ENCODE data around the gene VAV2.

The VAV2 gene

DNA sequence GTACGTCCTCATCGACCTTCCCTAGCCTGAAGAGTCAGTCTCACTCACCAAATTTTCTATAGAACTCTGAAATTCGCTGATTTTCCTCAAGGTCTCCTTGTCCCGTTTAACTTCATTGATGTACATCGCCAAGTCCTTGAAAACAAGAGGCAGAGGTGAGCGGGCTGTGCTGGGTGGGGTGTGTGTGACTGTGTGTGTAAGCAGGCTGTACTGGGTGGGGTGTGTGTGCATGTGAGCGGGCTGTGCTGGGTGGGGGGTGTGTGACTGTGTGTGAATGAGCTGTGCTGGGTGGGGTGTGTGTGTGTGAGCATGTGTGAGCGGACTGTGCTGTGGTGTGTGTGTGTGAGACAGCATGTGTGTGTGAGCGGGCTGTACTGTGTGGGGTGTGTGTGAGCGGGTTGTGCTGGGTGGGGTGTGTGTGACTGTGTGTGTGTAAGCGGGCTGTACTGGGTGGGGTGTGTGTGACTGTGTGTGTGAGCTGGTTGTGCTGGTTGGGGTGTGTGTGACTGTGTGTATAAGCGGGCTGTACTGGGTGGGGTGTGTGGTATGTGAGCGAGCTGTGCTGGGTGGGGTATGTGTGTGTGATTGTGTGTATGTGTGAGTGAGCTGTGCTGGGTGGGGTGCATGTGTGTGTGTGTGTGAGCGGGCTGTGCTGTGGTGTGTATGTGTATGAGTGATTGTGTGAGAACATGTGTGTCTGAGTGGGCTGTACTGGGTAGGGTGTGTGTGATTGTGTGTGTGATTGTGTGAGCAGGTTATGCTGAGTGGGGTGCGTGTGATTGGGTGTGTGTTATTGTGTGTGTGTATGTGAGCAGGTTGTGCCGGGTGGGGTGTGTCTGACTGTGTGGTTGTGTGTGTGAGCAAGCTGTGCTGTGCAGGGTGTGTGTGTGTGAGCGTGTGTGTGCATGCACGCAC lies 200.1 kb downstream of the VAV2 start:
- DNase-seq = no peak

DNA sequence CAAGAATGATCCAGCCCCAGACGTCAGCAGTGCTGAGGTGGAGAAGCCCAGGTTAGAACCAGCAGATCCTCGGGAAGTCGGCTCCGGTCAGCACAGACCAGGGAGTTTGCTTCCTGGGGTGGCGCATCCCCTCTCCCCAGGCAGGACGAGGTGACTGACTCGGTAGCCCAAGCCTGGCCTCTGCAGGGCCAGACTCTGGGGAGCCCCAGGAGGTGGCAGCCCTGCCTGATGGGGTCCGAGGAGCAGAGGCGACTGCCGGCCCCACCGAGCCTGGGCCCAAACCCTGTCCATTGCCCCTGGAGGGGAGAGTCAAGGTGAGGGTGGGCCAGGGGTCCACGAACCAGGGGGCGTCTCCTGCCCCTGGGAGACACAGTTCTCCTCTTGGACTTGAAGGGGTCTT lies 201.1 kb downstream of the VAV2 start:
- DNase-seq = no peak

DNA sequence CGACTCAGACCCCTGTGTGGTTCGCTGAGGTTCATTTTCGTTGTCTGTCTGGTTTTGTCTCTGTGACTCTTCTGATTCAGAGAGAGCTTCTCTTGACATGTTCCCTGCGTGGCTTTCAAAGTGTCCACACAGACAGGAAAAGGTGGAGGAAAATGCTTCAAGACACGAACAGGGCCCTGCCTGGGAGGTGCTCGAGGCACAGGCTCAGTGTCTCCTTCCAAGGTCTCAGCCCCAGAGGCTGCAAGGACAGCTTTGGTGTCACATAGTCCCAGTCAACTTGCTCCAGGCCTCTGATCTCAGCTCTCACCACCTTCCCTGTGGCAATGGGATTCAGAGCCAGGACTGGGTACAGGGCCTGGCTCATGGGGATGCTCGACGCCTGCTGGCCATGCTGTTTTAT lies 202.3 kb downstream of the VAV2 start:
- no peak for DNase-seq

DNA sequence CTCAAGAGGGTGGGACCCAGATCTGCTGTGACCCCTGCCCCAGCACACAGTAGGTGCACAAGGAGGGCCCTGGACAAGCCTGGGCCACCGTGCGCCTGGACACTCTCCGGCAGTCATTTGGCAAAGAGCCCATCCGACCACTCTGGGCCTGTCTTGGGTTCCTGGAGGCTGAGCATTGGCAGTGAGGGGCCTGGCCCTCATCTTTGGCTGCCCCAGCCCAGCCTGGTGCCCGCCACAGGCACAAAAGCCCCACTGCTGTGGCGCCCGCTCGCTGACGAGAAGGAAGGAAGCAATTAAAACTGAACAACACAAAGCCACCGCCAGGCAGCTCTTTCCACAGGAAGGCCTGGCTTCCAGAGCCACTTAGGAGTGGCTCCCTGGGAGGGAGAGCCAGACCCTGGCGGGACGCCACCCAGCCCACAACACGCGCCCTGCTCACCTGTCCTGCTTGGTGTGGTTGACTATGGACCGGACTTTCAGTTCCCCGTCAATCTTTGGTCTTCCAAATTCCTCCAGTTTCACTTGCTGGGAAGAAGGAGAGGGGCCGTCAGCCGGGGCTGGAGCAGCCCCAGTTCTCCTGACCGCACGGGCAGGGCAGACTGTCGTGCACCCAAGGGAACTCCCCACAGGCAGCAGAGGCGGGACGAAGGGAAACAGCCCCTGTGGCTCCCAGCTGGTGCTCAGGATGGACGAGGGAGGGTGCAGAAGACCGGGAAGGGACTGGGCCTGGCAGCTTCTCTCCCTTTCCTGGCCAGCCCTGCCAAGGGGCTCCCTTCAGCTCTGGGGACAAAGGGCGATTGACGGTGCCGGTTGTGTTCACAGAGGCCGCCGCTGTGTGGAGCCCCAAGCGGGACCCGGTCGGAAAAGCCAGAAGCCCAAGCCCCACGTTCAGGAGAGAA lies 203.1 kb downstream of the VAV2 start:
- DNase-seq = no peak

DNA sequence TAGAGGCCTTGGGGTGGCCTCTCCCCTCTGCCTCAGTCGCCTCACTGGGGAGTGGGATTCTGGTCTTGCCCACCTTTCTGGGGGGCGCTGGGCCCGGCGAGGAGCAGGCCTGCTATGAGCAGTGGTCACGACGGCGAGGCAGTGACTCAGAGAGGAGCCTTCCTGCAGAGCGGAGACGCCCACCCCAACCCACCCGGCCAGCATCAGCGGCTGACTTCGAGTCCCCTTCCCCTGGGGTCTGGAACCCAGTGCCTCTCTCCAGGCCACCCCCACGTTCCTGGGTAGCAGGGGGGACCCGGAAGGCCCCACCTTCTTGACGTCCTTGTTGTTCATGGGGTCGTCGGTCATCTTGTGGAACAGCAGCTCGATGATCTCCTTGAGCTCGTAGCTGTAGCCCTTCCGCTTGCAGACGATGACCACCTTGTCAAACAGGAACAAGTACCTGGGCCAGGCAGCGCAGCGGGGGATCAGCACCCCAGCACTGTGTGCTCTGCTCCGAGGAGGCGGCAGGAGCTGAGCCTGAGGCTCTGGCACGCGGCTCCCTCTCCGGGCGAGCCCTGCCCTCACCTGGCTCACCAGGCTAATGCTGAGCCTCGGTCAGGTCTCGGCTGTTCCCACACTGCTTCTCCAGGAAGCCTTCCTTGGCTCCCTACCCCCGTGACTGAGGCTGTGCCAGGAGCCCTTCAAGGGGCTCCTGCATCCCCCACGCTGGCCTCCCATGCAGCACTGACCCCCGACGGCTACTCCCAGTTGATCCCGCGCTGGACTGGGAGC lies 203.9 kb downstream of the VAV2 start:
- DNase-seq = no peak

DNA sequence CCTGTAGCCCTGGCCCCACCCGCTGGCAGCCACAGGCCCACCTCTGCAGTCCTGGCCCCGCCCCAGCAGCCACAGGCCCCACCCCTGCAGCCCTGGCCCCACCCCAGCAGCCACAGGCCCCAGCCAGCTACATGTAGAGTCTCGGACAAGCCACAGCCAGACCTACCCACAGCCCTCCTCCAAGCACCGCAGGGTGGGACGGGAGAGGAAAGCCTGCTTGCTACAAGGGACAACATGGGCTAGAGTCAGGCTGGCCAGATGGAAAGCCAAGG lies 204.4 kb downstream of the VAV2 start:
- peak; percentile 12 for DNase-seq

DNA sequence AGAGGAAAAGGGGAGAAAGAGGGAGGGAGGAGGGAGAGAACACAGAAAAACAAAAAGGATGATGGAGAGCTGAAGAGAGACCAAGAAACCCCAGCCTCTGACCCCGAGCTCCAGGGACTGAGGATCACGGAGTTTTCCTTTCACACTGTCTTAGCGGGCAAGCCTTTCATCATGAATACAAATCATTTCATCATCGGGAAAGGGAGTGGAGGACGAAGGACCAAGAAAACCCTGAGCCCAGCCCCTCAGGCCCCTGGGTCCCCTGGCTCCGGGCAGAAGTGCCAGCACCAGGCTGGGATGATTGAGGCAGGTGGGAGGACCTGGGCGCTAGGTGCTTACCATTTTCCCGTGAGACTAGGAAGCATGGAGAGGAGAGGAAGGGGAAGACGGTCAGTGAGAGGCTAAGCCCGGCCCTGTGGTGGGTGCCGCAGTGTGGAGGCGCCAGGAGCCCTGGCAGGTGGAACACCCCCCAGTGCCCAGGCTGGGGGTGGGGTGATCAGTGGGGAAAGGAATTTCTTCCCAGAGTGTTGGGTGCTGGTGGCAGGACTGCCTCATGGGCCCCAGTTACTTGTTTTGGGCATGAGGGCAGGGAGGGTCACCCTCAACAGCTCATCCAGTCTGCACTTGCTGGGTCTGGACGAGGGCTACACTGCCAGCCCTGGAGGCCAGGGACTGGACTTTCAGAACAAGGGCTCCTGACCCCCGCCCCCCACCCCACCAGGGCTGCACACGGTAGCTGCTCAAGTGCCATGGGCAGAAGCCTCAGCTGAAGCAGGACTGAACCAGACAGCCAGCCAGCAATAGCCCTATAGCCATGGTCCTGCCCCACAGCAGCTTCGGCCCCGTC lies 205.0 kb downstream of the VAV2 start:
- DNase-seq = no peak

DNA sequence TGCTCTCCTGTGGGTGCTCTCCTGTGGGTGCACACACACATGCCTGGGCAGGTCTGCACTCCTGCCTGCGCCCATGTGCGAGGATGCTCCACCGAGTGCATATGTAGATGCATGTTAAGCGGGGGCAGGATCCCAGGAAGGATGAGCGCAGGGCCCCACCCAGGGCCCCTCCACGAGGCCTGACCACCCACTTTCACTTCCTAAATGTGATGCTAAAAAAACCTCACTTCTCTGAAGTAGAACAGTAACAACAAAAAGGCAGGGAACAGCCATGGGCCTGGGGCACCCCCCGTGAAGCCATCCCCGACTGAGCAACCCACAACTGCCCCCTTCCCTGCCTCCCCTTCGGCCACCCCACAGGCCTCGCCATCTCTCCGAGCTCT lies 205.8 kb downstream of the VAV2 start:
- DNase-seq = no peak

DNA sequence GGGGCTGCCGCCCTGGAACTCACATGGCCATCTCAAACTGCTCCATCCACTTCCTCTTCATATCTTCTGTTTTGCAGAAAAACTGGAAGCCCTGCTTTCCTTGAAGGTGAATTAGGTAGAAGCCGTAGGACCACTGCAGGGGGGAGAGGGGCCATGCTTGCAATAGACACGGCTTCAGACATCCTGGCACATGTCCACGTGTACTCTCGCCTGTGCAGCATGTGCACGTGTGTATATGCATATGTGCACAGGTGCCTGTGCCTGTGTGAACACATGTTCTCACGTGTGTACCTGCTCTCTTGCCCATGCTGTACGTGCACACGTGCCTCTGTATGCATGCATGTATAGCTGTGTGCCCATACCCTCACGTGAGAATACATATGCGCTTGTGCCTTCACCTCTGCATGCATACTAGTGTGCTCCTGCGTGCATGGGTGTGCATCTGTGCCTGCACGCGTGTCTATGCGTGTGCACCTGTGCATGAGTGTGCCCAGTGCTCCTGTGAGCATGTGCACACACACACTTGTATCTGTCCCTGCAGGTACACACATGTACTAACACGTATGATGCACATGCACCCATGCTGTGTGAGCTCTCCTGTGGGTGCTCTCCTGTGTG lies 206.3 kb downstream of the VAV2 start:
- DNase-seq = no peak

DNA sequence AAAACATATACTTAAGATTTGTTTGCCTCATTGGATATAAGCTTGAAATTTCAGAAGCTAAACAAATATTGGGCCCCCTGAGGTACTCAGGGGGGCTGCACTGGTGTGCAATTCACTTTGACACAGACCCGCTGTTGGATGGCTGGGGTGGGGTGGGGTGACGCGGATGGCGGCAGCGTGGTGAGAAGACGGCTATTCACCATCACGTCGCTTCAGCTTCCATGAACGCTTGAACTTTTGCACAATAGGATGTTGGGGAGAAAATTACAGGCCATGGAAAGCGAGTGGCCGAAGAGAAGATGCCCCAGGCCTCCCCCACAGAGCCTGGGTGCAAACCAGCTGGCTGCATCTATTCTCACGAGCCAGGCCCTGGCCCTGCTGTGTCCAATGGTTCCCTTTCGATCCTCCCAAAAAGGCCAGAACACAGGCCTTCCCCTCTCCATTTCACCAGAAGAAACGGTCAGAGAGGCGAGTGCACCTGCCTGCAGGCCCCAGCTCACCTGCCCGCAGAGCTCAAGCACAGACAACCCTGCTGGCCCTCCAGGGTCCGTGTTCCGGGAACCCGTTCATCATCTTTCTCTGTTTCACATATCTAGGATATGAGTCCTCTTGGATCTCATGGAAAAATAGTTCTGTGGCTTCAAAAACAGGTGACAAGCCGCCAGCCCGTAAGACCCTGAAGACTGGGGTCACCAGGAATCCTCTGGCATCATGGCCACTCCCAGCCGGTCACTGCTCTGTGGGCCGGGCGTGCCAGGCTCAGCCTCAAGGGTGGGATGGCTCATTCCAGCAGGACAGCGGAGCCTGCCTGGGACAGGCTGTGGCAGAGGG lies 207.2 kb downstream of the VAV2 start:
- no peak for DNase-seq

DNA sequence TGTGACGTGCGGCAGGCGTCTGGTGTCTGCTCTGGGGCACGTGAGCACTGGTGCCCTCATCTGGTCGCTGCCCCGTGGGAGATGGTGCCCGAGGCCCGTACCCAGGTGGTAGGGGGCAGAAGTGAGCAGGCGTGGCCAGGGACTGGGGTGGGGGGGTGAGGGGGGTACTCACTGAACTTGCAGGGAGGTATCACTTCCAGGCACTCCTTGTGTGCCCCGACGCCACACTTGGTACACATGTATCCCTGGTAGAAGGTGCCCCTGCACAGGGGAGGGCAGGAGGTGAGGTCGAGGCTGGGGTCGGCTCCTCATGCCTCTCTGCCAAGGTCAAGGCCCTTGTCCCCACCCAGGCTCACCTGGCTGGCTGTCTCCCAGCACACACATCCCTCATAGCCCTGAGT lies 208.8 kb downstream of the VAV2 start:
- no peak for DNase-seq

DNA sequence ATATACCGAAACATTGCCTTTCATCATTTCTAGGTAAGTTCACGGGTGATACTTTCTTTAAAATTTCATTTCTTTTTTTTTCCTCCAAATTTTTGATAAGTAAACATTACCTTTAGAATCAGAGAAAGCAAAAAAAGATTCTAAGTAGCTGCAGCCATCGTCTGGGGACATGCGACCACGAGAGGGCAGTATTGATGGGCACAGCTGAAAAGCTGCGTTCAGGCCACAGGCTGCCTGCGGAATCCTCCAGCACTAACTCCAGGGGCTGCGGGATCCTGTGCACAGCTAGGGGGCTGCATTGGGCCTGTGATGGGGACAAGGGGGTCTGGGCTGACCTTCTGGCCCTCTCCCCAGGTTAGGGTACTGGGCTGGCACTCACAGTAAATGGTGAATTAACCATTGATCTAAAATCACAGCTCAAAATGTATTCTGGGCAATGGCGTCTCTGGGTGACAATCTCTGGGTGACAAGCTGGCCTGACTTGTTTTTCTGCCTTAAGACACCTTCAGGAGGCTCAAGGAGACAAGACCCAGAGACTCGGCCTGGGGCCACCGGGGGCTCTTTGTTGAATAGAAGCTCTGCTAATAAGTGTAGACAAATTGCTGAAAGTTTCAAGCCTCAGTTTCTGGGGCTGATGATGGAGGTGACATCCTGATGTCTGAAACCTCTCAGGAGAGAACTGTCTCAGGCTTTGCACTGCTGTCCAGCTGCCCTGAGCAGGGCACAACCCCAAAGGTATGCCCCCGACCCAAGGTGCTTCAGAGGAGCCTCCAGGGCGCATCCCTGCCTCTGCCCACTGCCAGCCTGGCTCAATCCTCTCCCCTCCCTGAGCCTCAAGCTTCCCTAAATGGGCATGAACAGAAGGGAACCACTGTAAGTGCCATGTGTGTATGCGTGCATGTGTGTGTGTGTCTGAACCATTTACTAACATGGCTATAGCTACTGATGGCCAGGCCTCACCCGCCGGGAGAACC lies 209.7 kb downstream of the VAV2 start:
- DNase-seq = peak; percentile 57

DNA sequence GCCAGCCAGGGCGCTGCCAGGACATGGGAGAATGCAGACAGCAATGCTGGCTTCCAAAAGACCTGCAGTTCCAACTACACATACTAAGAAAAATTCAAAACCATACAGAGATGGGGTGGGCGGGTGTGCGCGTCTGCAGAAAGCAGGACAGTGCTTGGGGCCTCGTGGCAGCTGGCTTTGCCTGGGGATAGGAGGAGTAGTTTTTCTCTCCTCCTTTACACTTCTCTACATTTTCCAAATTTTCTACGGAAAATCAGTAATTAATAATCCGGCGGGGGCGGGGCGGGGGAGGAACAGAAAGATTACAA lies 210.3 kb downstream of the VAV2 start:
- no peak for DNase-seq

DNA sequence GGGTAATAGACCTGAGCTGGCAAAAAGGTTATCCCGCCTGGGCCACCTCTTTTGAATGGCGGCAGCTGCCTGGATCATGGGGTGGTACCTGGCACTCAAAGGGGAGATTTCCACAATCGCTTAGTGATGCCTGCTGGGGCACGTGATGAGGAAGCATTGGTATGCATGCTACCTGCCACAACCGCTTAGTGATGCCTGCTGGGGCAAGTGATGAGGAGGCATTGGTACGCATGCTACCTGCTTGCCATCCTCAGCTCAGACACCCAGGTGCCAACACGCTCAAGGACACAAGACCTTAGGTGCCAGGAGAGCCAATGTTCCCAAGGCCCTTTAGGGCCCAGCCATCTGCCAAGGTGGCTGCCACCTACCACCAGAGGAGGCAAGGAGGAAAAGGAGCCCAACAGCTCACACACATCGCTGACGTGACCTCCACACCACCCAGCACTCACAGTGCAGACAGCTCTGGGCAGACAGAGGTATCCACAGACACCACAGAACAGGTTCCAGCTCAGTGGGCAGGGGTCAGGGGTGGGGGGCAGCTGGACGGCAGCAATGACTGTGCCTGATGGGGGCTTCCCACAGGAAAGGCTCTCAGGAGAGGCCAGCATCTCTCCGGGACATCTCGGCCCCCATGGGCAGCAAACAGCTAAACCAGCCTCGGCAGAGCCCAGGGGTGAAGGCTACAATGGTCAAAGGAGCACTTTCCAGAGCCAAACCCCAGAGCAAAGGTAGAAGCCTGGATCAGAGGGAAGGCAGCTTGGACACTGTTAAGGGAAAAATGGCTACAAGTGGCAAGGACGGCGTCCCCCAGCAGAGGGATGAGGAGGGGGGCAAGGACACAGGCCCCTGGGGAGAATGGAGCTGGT lies 210.9 kb downstream of the VAV2 start:
- no peak for DNase-seq

DNA sequence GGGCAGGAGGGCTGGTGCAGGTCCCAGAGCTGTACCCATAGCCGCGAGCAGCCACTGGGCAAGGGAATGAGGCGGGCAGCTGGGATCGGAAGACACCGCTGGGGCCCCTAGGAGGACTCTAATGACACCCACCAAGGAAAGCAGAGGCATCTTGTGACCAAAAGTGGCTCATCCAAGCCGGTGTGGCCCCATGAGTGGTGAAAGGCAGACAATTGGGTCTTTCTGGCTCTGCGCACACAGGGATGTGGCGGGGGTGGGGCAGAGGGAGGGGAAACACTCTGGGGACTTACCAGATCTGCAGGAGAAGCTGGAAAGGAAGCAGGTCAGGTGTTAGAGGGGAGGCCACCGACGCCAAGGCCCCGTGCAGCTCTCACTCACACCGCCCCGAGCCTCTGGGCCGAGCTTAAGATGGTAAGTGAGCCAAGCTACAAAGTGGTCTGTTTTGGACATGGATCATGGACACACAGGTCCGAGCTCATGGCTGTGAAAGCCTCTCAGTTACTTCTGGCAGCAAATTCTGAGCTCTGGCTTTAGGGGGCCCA lies 211.6 kb downstream of the VAV2 start:
- DNase-seq = no peak

DNA sequence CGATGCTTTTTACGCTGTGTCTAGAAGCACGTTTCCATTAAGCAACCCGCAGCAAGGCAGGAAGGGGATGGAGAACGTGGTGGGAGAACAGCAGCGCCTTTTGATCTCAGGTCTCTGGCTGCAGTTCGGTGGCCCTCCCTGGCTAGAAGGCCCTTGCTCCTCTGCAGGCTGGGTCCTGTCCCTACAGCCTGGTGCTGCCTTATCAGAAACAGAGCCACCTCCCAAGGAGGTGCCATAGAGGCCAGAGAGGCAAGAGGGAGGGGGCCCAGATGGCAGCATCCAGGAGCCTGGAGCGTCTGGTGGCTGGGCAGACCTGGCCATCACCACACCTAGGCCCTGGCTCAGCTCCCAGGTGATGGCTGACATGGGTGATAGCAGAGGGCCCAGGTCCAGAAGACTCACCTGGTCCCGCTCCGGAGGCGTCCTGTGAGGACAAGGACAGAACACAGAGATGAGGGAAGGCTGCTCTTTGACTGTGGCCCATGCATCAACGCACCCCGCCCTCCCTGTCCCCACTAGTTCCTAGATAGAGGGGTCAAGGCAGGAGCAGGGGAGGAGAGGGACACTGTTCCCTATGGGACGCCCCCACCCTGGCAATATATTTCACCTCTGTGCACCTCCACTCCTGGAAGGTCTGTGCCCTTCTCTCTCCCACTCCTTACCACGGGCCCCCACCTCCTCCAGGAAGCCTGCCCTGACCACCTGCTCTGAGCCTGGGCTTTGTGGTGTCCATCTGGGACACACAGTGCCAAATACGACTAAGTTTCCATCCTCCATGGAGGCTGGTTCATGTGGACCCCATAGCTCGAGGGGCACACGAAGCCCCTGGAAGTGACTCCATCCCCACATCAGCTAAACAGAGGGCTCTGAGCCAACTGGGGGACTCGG lies 212.4 kb downstream of the VAV2 start:
- no peak for DNase-seq

DNA sequence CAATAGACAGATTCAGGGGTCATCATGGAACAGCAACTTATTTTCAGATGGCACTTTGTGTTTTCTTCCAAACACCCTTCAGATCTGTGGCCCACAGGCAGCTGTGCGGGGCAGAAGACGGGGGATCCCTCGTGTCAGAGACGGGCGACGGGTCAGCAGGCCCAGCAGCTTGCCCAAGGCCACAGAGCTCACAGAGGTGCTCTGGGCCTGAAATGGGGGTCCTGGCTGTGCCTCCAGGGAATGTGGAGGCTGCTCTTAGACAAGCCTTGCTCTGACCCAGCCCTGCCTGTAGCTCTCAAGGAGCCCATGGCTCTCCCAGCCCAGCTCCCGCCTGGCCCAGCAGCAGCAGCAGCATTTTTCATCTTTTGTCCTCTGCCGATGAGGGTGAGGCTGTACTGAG lies 213.0 kb downstream of the VAV2 start:
- DNase-seq = no peak
